ENCODE data around the gene DSCAML1.

DNA sequence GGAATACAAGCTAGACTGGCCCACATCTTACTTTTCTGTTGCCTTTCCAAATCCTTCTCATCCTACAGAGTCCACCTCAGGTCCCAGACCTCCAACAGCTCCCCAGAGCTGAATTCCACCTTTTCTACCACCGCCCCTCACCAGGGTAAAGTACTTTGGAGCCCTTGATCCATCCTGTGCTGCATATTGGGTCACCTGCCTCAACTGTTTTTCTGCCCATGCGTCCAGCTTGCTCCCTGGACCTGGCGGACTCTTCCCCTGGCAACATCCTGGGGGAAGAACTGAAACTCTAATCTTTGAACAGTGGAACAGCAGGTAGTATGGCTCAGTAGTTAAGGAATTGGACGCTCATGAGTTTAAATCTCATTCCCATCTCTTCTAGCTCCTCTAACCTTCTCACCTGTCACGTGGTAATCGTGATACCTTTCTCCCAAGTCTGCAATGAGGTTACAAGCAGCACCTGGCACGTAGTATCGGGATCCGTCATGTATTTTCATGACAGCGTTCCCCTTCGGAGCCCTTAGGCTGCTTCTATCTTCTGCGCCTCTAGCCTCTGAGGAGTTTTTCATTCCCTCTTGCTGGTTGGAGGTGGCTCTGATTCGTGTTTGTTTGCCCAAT is 371.2 kb downstream of the DSCAML1 start:
- TF ChIP-seq POLR2AphosphoS5 (IDR thresholded peaks at IDR 0.05; ENCODE audit: low read depth, low read length) (no peak), POLR2A (IDR thresholded peaks at IDR 0.05; ENCODE audit: low read depth, low read length) (no peak), TAF1 (IDR thresholded peaks at IDR 0.05; ENCODE audit: low read depth, low read length) (no peak), SPI1 (IDR thresholded peaks at IDR 0.05; ENCODE audit: low read depth, low read length) (no peak), POU2F2 (IDR thresholded peaks at IDR 0.05; ENCODE audit: low read depth, low read length) (no peak), PAX5 (IDR thresholded peaks at IDR 0.05; ENCODE audit: insufficient read depth, low read length, severe bottlenecking) (no peak)

Measured in GM12891 (cell line).